Measurements from ENCODE around the gene MAP2K3.

MAP2K3 gene

DNA sequence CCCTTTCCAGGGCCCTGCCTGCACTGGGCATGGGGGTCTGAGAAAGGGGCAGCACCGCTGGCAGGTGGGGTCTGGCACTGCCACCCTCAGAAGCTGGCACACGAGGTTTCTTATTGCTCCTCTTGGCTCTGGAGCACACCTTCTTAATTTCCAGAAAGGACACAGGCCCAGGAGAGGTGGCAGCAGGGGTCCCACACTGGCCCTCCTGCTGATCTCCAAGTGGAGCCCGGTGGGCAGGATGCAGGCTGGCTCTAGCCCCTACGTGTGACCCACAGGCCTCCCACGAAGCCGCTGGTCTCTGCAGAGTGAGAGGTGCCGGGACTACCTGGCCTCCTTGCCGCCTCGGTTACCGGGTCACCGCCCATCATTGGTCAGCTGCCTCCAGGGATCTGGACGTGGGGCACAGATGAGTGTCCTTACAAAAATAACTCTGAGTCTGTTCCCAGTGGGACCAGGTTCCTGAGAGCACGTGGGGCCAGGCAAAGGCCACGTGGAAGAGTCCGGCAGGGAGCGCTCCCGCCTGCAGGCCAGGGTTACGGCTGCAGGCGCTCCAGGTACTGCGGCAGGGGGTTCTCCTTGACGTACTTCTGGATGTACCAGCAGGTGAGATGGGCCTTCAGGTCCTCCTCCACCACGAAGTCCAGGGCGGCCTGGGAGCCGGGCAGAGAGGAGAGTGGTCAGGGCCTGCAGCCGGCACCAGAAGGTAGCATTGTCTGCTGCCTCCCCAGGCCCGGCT is 41.6 kb upstream of the MAP2K3 start:
- no peak for DNase-seq (ENCODE audit: low read depth)
- H3K4me3 ChIP-seq (ENCODE audit: low read depth, low read length), result no peak overlapping the region
- TF ChIP-seq, protein P1, sequence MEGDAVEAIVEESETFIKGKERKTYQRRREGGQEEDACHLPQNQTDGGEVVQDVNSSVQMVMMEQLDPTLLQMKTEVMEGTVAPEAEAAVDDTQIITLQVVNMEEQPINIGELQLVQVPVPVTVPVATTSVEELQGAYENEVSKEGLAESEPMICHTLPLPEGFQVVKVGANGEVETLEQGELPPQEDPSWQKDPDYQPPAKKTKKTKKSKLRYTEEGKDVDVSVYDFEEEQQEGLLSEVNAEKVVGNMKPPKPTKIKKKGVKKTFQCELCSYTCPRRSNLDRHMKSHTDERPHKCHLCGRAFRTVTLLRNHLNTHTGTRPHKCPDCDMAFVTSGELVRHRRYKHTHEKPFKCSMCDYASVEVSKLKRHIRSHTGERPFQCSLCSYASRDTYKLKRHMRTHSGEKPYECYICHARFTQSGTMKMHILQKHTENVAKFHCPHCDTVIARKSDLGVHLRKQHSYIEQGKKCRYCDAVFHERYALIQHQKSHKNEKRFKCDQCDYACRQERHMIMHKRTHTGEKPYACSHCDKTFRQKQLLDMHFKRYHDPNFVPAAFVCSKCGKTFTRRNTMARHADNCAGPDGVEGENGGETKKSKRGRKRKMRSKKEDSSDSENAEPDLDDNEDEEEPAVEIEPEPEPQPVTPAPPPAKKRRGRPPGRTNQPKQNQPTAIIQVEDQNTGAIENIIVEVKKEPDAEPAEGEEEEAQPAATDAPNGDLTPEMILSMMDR (conservative IDR thresholded peaks at IDR 0.05; ENCODE audit: low read depth, low read length), result no peak

DNA sequence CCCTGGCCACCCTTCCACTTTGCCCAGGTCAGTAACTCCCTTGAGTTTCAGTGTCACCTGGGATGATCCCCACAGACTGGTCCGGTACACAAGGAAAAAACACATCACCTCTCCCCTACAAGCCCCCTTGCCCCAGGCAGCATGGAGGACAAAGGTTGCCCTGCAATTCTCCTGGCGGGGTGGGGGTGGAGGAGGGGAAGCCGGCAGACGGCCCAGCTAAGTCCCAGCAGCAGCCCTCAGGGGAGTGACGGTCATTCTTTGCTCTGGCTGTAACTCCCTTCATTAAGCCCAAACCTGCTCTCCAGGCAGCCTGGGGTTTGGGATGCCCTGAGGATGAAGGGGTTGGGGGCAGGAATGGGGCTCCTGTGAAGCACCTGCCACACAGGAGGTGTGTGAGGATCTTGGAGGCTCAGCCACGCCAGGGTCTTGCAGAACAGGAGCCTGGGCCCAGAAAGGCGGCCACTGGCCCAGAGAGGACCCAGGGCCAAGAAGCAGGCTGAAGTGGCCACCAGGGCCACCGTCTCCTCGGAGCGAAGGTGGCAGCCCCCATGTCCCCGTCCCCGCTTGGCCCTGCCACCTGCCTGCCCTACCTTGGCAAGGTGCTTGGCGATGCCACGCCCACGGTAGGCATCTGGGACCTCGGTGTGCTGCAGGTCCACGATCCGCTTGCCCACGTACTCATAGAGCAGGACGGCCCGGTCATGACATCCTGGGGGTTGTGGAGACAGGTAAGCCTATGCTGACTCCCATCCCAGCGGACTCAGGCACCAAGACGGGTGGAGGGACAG is 40.8 kb upstream of the MAP2K3 start:
- TF ChIP-seq, protein P1 (conservative IDR thresholded peaks at IDR 0.05; ENCODE audit: low read depth, low read length), result no peak
- no peak overlapping the region for H3K4me3 ChIP-seq (ENCODE audit: low read depth, low read length)
- no peak for DNase-seq (ENCODE audit: low read depth)

DNA sequence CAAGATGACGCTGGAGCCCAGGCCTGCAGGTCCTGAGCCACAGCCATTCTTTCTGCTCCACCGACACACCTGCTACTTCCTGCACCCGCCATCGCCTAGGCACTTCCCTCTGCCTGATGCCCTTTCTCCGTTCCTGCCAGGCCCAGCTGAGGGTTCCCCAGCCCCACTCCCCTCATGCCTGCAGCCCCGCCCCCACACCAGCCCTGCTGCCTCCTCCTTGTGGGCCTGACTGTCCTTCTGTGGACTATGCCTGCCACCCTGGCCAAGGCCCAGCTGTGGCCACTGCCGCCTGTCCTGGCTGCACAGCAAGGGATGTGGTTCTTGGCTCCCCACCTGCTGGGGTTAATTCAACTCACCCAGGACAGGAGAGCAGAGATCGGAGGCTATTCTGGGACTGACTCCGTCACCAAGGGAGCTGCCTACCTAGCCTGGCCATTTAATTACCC is 38.8 kb upstream of the MAP2K3 start:
- no peak for DNase-seq (ENCODE audit: low read depth)
- TF ChIP-seq, protein P1 (conservative IDR thresholded peaks at IDR 0.05; ENCODE audit: low read depth, low read length), result no peak
- no peak overlapping the region for H3K4me3 ChIP-seq (ENCODE audit: low read depth, low read length)

DNA sequence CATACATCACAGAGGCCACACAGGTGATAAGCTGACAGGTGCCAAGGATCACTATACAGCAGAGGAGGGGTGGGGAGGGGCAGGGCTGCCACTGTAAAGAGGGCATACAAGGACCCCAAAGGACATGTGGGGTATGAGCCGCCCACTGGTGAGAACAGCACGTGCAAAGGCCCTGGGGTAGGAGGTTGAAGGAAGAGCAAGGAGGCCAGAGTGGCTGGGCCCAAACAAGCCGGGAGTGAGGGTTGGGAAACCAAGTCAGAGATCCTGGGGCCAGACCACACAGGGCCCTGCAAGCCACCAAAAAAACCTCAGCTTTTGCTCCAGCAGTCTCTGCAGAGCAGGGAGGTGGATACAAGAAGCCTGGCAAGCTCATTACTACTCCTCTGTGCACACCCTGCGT is 37.8 kb upstream of the MAP2K3 start:
- no peak overlapping the region for H3K4me3 ChIP-seq (ENCODE audit: low read depth, low read length)
- no peak for DNase-seq (ENCODE audit: low read depth)
- TF ChIP-seq, protein P1 (conservative IDR thresholded peaks at IDR 0.05; ENCODE audit: low read depth, low read length), result no peak

DNA sequence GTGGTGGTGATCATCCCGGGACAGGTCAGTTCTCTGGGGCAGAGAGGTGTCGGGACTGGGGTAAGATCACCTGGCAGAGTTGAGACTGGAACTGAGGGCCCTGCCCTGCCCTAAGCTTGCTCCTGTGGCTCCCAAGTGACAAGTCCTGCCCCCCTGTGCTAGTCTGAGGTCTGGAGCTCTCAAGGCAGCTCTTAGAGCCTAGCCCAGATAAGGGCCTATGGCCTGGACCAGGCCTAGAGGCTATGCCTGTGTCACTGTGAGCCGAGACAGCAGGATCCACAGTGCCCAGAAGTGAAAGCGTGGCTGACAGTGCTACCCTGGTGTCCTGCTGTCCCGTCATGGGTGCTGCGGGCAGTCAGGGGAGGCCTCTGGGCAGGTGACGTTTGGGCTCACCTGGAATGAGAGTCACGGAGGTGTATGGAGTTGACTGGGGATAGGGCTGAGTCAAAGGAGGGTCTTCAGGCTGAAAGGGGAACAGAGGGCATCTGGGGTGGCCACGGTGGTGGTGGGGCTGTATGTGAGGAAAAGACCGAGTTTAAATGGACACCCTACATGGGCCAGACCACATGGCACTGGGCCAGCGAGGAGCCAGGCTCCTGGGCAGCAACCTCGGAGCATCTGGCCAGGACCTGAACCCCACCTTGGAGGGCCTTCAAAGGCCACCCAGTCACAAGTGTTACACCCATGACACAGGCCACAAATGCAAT is 36.8 kb upstream of the MAP2K3 start:
- TF ChIP-seq, protein P1 (conservative IDR thresholded peaks at IDR 0.05; ENCODE audit: low read depth, low read length), result no peak
- DNase-seq (ENCODE audit: low read depth), result no peak
- H3K4me3 ChIP-seq (ENCODE audit: low read depth, low read length), result no peak overlapping the region

DNA sequence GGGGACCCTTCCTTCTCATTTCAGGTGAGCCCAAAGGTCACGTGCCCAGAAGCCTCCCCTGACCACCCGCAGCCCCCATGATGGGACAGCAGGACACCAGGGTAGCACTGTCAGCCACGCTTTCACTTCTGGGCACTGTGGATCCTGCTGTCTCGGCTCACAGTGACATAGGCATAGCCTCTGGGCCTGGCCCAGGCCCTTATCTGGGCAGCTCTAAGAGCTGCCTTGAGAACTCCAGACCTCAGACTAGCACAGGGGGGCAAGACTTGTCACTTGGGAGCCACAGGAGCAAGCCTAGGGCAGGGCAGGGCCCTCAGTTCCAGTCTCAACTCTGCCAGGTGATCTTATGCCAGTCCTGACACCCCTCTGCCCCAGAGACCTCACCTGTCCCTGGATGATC is 36.0 kb upstream of the MAP2K3 start:
- TF ChIP-seq, protein P1 (conservative IDR thresholded peaks at IDR 0.05; ENCODE audit: low read depth, low read length), result no peak
- H3K4me3 ChIP-seq (ENCODE audit: low read depth, low read length), result no peak overlapping the region
- DNase-seq (ENCODE audit: low read depth), result no peak
